ENCODE data around the gene MUC20.

DNA sequence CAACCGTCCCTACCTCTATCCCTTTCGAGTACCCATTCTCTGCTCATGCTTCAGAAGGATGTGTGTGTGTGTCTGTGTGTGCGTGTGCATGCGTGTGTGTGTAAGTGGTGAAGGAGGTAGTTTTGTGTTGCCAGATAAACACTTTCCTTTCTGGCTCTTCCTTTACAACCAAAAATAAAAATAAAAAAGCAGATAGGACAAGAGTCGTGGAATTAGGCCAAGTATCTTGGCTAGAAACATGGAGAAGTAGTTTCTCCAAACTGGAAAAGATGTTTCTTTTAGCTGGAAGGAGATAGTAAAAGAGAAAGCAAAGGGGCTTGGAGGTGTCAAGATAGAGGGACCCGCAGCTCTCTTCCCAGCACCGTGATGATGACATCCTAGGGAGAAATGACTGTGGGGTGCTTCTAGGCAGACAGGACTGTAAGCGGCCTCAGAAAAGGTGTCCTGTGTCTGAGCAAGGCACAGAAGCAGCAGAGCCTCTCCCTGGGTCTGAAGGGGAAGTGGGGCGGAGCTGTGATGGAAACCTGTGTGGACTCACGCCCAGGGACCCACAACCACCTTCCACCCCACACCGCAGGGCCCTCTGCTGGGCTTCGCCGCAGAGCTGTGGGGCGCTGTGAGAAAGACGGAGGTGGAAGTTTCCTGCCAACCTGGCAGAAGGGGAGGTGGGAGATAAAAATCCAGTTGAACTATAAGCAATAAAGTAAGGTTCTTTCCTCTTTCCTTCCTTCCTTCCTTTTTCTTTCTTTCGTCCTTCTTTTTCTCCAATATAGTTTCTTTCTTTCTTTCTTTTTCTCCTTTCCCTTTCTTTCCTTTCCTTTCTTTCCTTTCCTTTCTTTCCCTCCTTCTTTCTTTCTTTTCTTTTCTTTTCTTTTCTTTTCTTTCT is 35.3 kb downstream of the MUC20 start:
- TF ChIP-seq POLR2A (IDR thresholded peaks at IDR 0.05; ENCODE audit: low read depth, low read length) (no peak), POLR2AphosphoS5 (IDR thresholded peaks at IDR 0.05; ENCODE audit: low read depth, low read length) (no peak), TAF1 (IDR thresholded peaks at IDR 0.05; ENCODE audit: borderline replicate concordance, low read depth, low read length) (no peak)

Data from GM12892 (cell line).